ENCODE measurements around the gene NPPB.
"Not testable (repeated sequence)": the region's sequence is repeated elsewhere in the genome, so short reads cannot be mapped to it uniquely, and the experiment has no call there.

Gene NPPB

DNA sequence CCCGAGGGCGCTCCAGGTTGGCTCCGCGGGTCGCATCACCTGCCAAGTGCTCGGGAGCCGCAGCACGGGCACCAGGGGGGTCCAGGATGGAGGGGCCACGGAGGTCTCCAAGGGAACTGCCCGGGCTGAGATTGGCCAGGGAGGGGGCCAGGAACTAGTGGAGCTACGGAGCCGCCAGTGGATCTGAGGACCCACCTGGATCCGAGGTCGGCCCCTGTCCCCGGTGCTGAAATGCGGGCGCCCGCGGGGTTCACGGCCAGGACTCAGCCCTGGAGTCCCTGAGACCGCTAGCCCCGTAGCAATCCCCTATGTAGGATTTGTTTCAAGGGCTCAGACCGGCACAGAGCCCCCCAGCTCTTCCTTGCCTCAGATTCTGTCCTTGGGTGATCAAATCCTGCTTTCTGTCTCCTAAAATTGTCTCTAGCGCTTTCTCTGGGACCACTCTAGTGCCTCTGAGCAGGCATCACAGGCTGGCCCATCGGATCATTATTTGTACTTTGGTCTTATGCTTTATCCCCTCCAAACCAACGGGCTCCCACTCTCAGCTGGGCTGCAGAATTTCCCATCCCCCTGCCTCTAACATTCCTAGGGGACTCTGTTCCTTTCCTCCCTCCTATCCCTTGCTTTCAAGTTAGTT, 40.2 kb upstream of the NPPB start:
- no peak overlapping the region for H3K4me2 ChIP-seq
- no peak for TF ChIP-seq Cebpa-rat (IDR thresholded peaks at IDR 0.05)

GRCh38 chr1:11898086-11898785, 39.5 kb upstream of the NPPB start:
- H3K36me3 ChIP-seq, result no peaks in the 10 kb centered on the region
- H3K9ac ChIP-seq, result no peak overlapping the region
- no peak overlapping the region for H3K4me3 ChIP-seq
- no peak overlapping the region for H3K4me2 ChIP-seq
- no peaks in the 10 kb centered on the region for H3K9me3 ChIP-seq (replicated peaks in 1 of 11)
- TF ChIP-seq Cebpa-rat (IDR thresholded peaks at IDR 0.05), result no peak
- peaks cover 11 to 31% (median 23%) of the 10 kb centered on the region in 11 experiments for H3K27me3 ChIP-seq
- H3K27ac ChIP-seq, result no peak overlapping the region
- H3K4me1 ChIP-seq, result peaks cover 0 to 7% (median 7%) of the 10 kb centered on the region in 10 experiments; a peak in 14 of 20 replicates
- no peaks in the 10 kb centered on the region; a peak in 1 of 22 replicates for H4K20me1 ChIP-seq

More for the DNA sequence above, 40.2 kb upstream of the NPPB start:
- Histone ChIP-seq H4K20me1 (no peaks in the 10 kb centered on the region; a peak in 1 of 22 replicates), H3K9ac (no peak overlapping the region), H3K36me3 (no peaks in the 10 kb centered on the region), H3K27me3 (peaks cover 11 to 31% (median 23%) of the 10 kb centered on the region in 11 experiments), H3K4me3 (no peak overlapping the region), H3K4me1 (no peaks in the 10 kb centered on the region; a peak in 1 of 20 replicates), H3K27ac (no peak overlapping the region), H3K9me3 (replicated peaks in 1 of 11) (no peaks in the 10 kb centered on the region)

DNA sequence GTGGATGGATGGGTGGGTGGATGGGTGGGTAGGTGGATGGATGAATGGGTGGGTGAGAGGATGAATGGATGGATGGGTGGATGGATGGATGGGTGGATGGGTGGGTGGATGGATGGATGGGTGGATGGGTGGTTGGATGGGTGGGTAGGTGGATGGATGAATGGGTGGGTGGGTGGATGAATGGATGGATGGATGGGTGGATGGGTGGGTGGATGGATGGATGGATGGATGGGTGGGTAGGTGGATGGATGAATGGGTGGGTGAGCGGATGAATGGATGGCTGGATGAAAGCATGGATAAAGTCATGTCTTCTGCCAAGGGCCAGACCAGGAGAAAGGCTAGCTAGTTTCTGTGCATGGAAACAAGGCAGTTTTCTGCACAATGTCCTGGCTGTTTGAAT, 35.8 kb upstream of the NPPB start:
- not testable (repeated sequence) for H4K20me1 ChIP-seq; H3K9me3 ChIP-seq (replicated peaks in 1 of 11); H3K27ac ChIP-seq; H3K36me3 ChIP-seq; H3K4me2 ChIP-seq; H3K4me3 ChIP-seq
- Histone ChIP-seq H3K9ac (peak overlapping the region in 1 of 11 experiments; percentile 6; a peak in 1 of 22 replicates), H3K4me1 (peaks cover 8 to 26% (median 20%) of the 10 kb centered on the region in 10 experiments), H3K27me3 (peaks cover 11 to 26% (median 21%) of the 10 kb centered on the region in 11 experiments)

DNA sequence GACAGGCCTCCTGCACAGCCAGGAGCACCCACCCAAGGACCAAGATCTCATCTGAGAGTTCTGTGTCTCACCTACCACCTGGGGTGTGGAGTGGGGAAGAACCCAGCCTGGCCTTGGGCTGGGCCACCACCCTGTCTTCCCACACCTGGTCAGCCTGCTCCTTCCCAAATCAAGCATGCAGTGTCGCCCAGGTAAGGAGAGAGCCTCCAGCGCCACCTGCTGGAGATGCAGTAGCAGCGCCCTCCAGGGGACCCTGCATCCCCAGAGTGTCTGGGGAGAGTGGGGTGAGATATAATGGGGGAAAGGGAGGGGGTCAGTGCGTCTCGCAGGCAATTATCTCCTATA, 35.1 kb upstream of the NPPB start:
- peak overlapping the region in 5 of 11 experiments; percentile 12 to 78 (median 45); a peak in 6 of 22 replicates for H3K4me2 ChIP-seq
- peaks cover 5 to 20% (median 15%) of the 10 kb centered on the region in 11 experiments for H3K27me3 ChIP-seq
- peaks cover 8 to 26% (median 20%) of the 10 kb centered on the region in 10 experiments for H3K4me1 ChIP-seq
- TF ChIP-seq Cebpa-rat (IDR thresholded peaks at IDR 0.05), result no peak
- H4K20me1 ChIP-seq, result no peaks in the 10 kb centered on the region; a peak in 1 of 22 replicates
- H3K9ac ChIP-seq, result no peak overlapping the region
- no peak overlapping the region for H3K27ac ChIP-seq
- no peaks in the 10 kb centered on the region for H3K9me3 ChIP-seq (replicated peaks in 1 of 11)
- H3K36me3 ChIP-seq, result no peaks in the 10 kb centered on the region
- H3K4me3 ChIP-seq, result no peak overlapping the region

- H4K20me1 ChIP-seq, result no peaks in the 10 kb centered on the region; a peak in 1 of 22 replicates
- no peaks in the 10 kb centered on the region for H3K36me3 ChIP-seq
- no peaks in the 10 kb centered on the region for H3K27me3 ChIP-seq
- H3K4me1 ChIP-seq, result peaks cover 8 to 28% (median 20%) of the 10 kb centered on the region in 10 experiments
- no peak overlapping the region for H3K4me3 ChIP-seq
- no peaks in the 10 kb centered on the region for H3K9me3 ChIP-seq (replicated peaks in 1 of 11)
- no peak overlapping the region for H3K9ac ChIP-seq
- TF ChIP-seq Cebpa-rat (IDR thresholded peaks at IDR 0.05), result no peak
- peak overlapping the region in 5 of 11 experiments; percentile 32 to 71 (median 63); a peak in 6 of 22 replicates for H3K4me2 ChIP-seq
- H3K27ac ChIP-seq, result no peak overlapping the region
These were observed 32.9 kb upstream of the NPPB start for GRCh38 chr1:11891433-11892186.

- H3K36me3 ChIP-seq, result no peaks in the 10 kb centered on the region
- no peak overlapping the region for H3K27ac ChIP-seq
- H3K4me3 ChIP-seq, result no peak overlapping the region
- TF ChIP-seq Cebpa-rat (IDR thresholded peaks at IDR 0.05), result no peak
- H3K4me1 ChIP-seq, result peaks cover 7 to 28% (median 19%) of the 10 kb centered on the region in 10 experiments
- H3K27me3 ChIP-seq, result no peaks in the 10 kb centered on the region
- no peak overlapping the region for H3K4me2 ChIP-seq
- no peak overlapping the region for H3K9ac ChIP-seq
- no peaks in the 10 kb centered on the region for H3K9me3 ChIP-seq (replicated peaks in 1 of 11)
- no peaks in the 10 kb centered on the region; a peak in 1 of 22 replicates for H4K20me1 ChIP-seq
These were observed 30.1 kb upstream of the NPPB start for GRCh38 chr1:11888877-11889208.

- H4K20me1 ChIP-seq, result no peaks in the 10 kb centered on the region; a peak in 1 of 22 replicates
- no peaks in the 10 kb centered on the region for H3K27me3 ChIP-seq
- no peak overlapping the region for H3K27ac ChIP-seq
- H3K36me3 ChIP-seq, result no peaks in the 10 kb centered on the region
- no peaks in the 10 kb centered on the region for H3K9me3 ChIP-seq (replicated peaks in 1 of 11)
- H3K4me2 ChIP-seq, result no peak overlapping the region
- H3K4me1 ChIP-seq, result peaks cover 2 to 23% (median 16%) of the 10 kb centered on the region in 10 experiments
- H3K4me3 ChIP-seq, result no peak overlapping the region
- H3K9ac ChIP-seq, result no peak overlapping the region
- no peak for TF ChIP-seq Cebpa-rat (IDR thresholded peaks at IDR 0.05)
These were observed 29.6 kb upstream of the NPPB start for GRCh38 chr1:11888206-11888876.

- no peak for TF ChIP-seq Cebpa-rat (IDR thresholded peaks at IDR 0.05)
- Histone ChIP-seq H4K20me1 (no peaks in the 10 kb centered on the region; a peak in 1 of 22 replicates), H3K27me3 (no peaks in the 10 kb centered on the region), H3K36me3 (no peaks in the 10 kb centered on the region), H3K9me3 (replicated peaks in 1 of 11) (no peaks in the 10 kb centered on the region), H3K4me3 (no peak overlapping the region), H3K4me1 (peaks cover 6 to 25% (median 15%) of the 10 kb centered on the region in 10 experiments; a peak in 17 of 20 replicates), H3K27ac (no peak overlapping the region), H3K4me2 (no peak overlapping the region), H3K9ac (no peak overlapping the region)
These were observed 28.9 kb upstream of the NPPB start for GRCh38 chr1:11887666-11888007.
